ENCODE measurements around the gene MVB12B.

MVB12B gene

DNA sequence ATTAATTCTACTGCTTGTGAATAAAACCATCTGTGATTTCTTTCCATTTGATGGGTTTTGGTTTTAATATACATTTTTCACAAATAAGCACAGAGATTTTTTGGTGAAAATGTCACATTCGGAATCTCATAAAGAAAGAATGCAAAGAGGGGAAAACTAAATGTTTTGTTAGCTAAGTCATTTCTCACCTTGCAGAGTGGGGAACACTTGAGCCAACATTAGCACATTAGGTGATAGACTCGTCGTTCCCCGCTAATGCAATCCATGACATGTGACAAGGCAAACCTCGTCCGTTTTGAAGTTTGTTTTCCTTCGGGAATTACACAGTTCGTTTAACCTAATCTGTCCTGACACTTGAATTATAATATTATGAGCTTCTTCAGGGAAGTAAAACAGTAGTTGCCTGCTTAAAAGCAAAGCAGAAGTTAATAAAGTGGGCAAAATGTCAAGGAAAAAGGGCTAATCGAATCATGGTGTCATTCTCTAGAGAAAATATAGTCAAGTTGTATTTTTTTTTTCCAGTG lies 191.3 kb downstream of the MVB12B start:
- H3K27me3 ChIP-seq (ENCODE audit: low read depth, low read length) = peaks cover 82% of the 10 kb centered on the region
- H3K4me1 ChIP-seq (ENCODE audit: low read length) = peaks cover 17% of the 10 kb centered on the region
- no peaks in the 10 kb centered on the region for H3K36me3 ChIP-seq (replicated peaks; ENCODE audit: low read depth, low read length)
- peaks cover 49% of the 10 kb centered on the region for H4K20me1 ChIP-seq (ENCODE audit: insufficient read depth, low read length)
- H3K9ac ChIP-seq (ENCODE audit: low read length) = no peak overlapping the region
- peak overlapping the region; percentile 63 for H3K4me3 ChIP-seq (ENCODE audit: low read length)
- H3K79me2 ChIP-seq (ENCODE audit: low read length) = no peaks in the 10 kb centered on the region
- no peak overlapping the region for H3K27ac ChIP-seq (ENCODE audit: low read length)
- no peak overlapping the region for H2AFZ ChIP-seq (ENCODE audit: low read depth, low read length)
- H3K9me3 ChIP-seq (ENCODE audit: insufficient read depth, low read length) = no peaks in the 10 kb centered on the region
- H3K4me2 ChIP-seq (ENCODE audit: low read length) = peak overlapping the region; percentile 90
- TF ChIP-seq, protein P1, sequence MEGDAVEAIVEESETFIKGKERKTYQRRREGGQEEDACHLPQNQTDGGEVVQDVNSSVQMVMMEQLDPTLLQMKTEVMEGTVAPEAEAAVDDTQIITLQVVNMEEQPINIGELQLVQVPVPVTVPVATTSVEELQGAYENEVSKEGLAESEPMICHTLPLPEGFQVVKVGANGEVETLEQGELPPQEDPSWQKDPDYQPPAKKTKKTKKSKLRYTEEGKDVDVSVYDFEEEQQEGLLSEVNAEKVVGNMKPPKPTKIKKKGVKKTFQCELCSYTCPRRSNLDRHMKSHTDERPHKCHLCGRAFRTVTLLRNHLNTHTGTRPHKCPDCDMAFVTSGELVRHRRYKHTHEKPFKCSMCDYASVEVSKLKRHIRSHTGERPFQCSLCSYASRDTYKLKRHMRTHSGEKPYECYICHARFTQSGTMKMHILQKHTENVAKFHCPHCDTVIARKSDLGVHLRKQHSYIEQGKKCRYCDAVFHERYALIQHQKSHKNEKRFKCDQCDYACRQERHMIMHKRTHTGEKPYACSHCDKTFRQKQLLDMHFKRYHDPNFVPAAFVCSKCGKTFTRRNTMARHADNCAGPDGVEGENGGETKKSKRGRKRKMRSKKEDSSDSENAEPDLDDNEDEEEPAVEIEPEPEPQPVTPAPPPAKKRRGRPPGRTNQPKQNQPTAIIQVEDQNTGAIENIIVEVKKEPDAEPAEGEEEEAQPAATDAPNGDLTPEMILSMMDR (IDR thresholded peaks at IDR 0.05; ENCODE audit: low read depth, low read length) = no peak
- TF ChIP-seq EZH2phosphoT487 (IDR thresholded peaks at IDR 0.05; ENCODE audit: low read depth) = no peak

DNA sequence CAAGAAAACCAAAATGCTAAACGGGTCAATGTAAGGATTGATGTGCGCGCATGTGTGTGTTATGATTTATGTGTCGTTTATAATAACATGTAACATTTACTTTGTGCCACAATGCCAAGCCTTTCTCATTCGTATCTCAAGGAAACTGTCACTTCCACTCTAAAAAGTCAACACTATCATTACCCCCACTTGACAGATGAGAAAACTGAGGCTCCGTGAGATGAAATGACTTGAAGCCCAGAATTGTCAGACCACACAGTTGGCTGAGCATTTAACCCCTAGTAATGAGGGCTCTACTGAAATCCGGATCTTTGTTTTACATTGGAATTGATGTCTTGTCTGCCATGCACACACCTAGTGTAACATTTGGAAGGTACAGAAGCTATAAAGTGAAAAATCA lies 192.1 kb downstream of the MVB12B start:
- Histone ChIP-seq H3K4me1 (ENCODE audit: low read length) (peaks cover 22% of the 10 kb centered on the region), H3K9me3 (ENCODE audit: insufficient read depth, low read length) (no peaks in the 10 kb centered on the region), H3K79me2 (ENCODE audit: low read length) (no peaks in the 10 kb centered on the region), H2AFZ (ENCODE audit: low read depth, low read length) (no peak overlapping the region), H3K36me3 (replicated peaks; ENCODE audit: low read depth, low read length) (no peaks in the 10 kb centered on the region), H3K27ac (ENCODE audit: low read length) (no peak overlapping the region), H3K4me3 (ENCODE audit: low read length) (no peak overlapping the region), H4K20me1 (ENCODE audit: insufficient read depth, low read length) (peaks cover 43% of the 10 kb centered on the region), H3K4me2 (ENCODE audit: low read length) (no peak overlapping the region), H3K27me3 (ENCODE audit: low read depth, low read length) (peaks cover 83% of the 10 kb centered on the region), H3K9ac (ENCODE audit: low read length) (no peak overlapping the region)
- TF ChIP-seq EZH2phosphoT487 (IDR thresholded peaks at IDR 0.05; ENCODE audit: low read depth) = no peak
- TF ChIP-seq, protein P1 (IDR thresholded peaks at IDR 0.05; ENCODE audit: low read depth, low read length) = no peak

DNA sequence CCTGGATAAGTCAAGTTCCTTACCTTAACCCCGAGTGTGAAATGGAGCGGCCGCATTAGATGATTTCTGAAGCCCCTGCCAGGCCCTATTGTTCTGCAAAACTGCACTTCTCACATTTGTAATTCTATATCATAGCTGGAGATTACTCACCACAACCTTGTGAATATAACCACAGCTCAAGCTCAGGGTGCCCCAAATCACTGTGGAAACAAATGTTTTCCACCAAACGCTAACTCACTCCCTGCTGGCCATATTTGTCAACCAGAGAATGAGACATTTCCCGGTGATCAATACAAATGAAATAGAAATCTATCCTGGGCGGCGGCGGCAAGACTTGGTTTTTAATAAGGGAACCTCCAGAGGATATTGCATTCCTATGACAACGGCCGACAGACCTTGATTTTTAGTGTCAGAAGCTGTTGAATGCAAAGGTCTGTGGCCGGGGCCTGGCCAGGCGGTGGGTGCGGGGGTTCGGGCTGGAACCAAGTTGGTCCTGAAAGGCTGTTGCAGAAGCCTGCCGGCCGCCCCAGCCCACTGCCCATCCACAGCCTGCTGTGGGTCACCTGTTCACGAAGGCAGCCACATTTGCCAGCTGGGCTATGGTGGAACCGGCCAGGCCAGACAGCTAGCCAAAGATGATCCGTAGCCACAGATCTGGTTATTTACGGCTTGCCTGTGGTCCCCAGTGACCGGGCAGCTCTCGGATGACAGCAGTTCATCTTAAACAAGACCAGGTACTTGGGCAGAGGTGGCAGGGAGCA lies 193.2 kb downstream of the MVB12B start:
- Histone ChIP-seq H3K4me1 (ENCODE audit: low read length) (peaks cover 25% of the 10 kb centered on the region), H3K27ac (ENCODE audit: low read length) (no peak overlapping the region), H3K9me3 (ENCODE audit: insufficient read depth, low read length) (no peaks in the 10 kb centered on the region), H3K9ac (ENCODE audit: low read length) (no peak overlapping the region), H3K36me3 (replicated peaks; ENCODE audit: low read depth, low read length) (no peaks in the 10 kb centered on the region), H3K27me3 (ENCODE audit: low read depth, low read length) (peaks cover 92% of the 10 kb centered on the region), H3K4me2 (ENCODE audit: low read length) (no peak overlapping the region), H2AFZ (ENCODE audit: low read depth, low read length) (no peak overlapping the region), H3K4me3 (ENCODE audit: low read length) (no peak overlapping the region), H3K79me2 (ENCODE audit: low read length) (no peaks in the 10 kb centered on the region), H4K20me1 (ENCODE audit: insufficient read depth, low read length) (peaks cover 41% of the 10 kb centered on the region)
- no peak for TF ChIP-seq EZH2phosphoT487 (IDR thresholded peaks at IDR 0.05; ENCODE audit: low read depth)
- TF ChIP-seq, protein P1 (IDR thresholded peaks at IDR 0.05; ENCODE audit: low read depth, low read length) = no peak

DNA sequence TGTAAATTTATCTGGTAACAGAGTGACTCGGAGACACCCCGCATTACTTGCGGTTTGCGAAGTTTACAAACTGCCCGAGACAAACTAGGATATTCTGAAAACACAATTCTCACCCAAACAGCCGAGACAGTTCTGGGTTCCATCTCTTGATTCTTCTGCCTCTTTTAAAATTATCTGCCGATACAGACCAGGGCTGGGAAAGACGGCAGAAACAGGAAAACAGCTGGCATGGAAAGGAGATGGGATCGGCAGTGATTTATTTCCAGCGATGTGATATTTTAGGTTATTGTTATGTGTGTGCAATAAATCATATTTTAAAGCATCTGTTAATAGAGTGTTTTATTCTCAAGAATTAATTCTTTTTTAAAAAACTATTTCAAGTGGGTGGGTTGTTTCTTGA lies 193.8 kb downstream of the MVB12B start:
- H3K9ac ChIP-seq (ENCODE audit: low read length) = no peak overlapping the region
- H3K27me3 ChIP-seq (ENCODE audit: low read depth, low read length) = peaks cover 96% of the 10 kb centered on the region
- H3K4me1 ChIP-seq (ENCODE audit: low read length) = peaks cover 25% of the 10 kb centered on the region
- H3K4me3 ChIP-seq (ENCODE audit: low read length) = no peak overlapping the region
- H3K4me2 ChIP-seq (ENCODE audit: low read length) = no peak overlapping the region
- no peaks in the 10 kb centered on the region for H3K79me2 ChIP-seq (ENCODE audit: low read length)
- no peaks in the 10 kb centered on the region for H3K9me3 ChIP-seq (ENCODE audit: insufficient read depth, low read length)
- no peak overlapping the region for H2AFZ ChIP-seq (ENCODE audit: low read depth, low read length)
- H4K20me1 ChIP-seq (ENCODE audit: insufficient read depth, low read length) = peaks cover 41% of the 10 kb centered on the region
- H3K36me3 ChIP-seq (replicated peaks; ENCODE audit: low read depth, low read length) = no peaks in the 10 kb centered on the region
- H3K27ac ChIP-seq (ENCODE audit: low read length) = no peak overlapping the region
- TF ChIP-seq, protein P1 (IDR thresholded peaks at IDR 0.05; ENCODE audit: low read depth, low read length) = no peak
- TF ChIP-seq EZH2phosphoT487 (IDR thresholded peaks at IDR 0.05; ENCODE audit: low read depth) = no peak

Measured in OCI-LY3 (cell line).